Neural progenitor cell (in vitro differentiated cells): ENCODE data around the gene MIA2. TPM values are rescaled to one million over a fixed set of nuclear protein-coding genes. Genes with fewer than 3 reads are reported as not detected.

Source experiments
- DNase-seq: peaks from one replicate; pipeline ENCODE4 v3.0.0-alpha.2; 2016; ENCODE audit warnings: low spot score
- H2AFZ ChIP-seq: fragments of 200-600 bp; sonication (generic); replicated peaks from 2 replicates; pipeline ENCODE4 v1.6.1; 2016; ENCODE audit warnings: antibody characterized with exemption
- H3F3A ChIP-seq: fragments of 200-600 bp; sonication (generic); 2 replicates; pipeline ENCODE4 v1.6.1; 2016; ENCODE audit warnings: antibody characterized with exemption, low read depth
- H3K27ac ChIP-seq: fragments of 200-600 bp; sonication (generic); 2 replicates; pipeline ENCODE4 v1.5.1; 2016; ENCODE audit warnings: mild to moderate bottlenecking
- H3K27me3 ChIP-seq: fragments of 200-600 bp; sonication (generic); 2 replicates; pipeline ENCODE4 v1.6.1; 2016; ENCODE audit warnings: mild to moderate bottlenecking, moderate library complexity
- H3K36me3 ChIP-seq: fragments of 200-600 bp; sonication (generic); 2 replicates; pipeline ENCODE4 v1.5.1; 2016
- H3K4me1 ChIP-seq: fragments of 200-600 bp; sonication (generic); 2 replicates; pipeline ENCODE4 v1.6.1; 2016; ENCODE audit warnings: mixed run types
- H3K4me2 ChIP-seq: fragments of 200-600 bp; sonication (generic); 2 replicates; pipeline ENCODE4 v1.6.1; 2016
- H3K4me3 ChIP-seq: fragments of 200-600 bp; sonication (generic); 2 replicates; pipeline ENCODE4 v1.5.1; 2016
- H3K79me2 ChIP-seq: fragments of 200-600 bp; sonication (generic); 2 replicates; pipeline ENCODE4 v1.6.1; 2016; ENCODE audit warnings: low read depth
- H3K9ac ChIP-seq: fragments of 200-600 bp; sonication (generic); 2 replicates; pipeline ENCODE4 v1.6.1; 2016
- H3K9me3 ChIP-seq: fragments of 200-600 bp; sonication (generic); 2 replicates; pipeline ENCODE4 v1.5.1; 2016; ENCODE audit warnings: low read depth
- H4K20me1 ChIP-seq: fragments of 200-600 bp; sonication (generic); 2 replicates; pipeline ENCODE4 v1.6.1; 2016; ENCODE audit warnings: low read depth
- H3K27ac Mint-ChIP-seq: 3 replicates; pipeline ENCODE4 v1.8.0; 2021; ENCODE audit warnings: mixed read lengths
- H3K27me3 Mint-ChIP-seq: 2 replicates; pipeline ENCODE4 v1.8.0; 2022; ENCODE audit warnings: low read depth, mild to moderate bottlenecking, inconsistent platforms, moderate library complexity, mixed read lengths; ENCODE audit not compliant: insufficient read depth
- H3K36me3 Mint-ChIP-seq: 3 replicates; pipeline ENCODE4 v1.8.0; 2021; ENCODE audit warnings: mixed read lengths
- H3K4me1 Mint-ChIP-seq: 3 replicates; pipeline ENCODE4 v1.8.0; 2021; ENCODE audit warnings: mixed read lengths
- H3K4me3 Mint-ChIP-seq: 3 replicates; pipeline ENCODE4 v1.8.0; 2021; ENCODE audit warnings: mild to moderate bottlenecking, moderate library complexity, mixed read lengths
- H3K9me3 Mint-ChIP-seq: 3 replicates; pipeline ENCODE4 v1.8.0; 2020; ENCODE audit warnings: mixed read lengths
- EZH2 ChIP-seq: fragments of 200-600 bp; sonication (generic); IDR thresholded peaks from 2 replicates; pipeline ENCODE4 v1.6.1; 2017; ENCODE audit warnings: antibody characterized with exemption, mild to moderate bottlenecking, moderate library complexity
- EZH2phosphoT487 ChIP-seq: fragments of 200-600 bp; sonication (generic); IDR thresholded peaks from 2 replicates; pipeline ENCODE4 v1.6.1; 2017; ENCODE audit warnings: antibody characterized with exemption
- total RNA-seq: library from RNA; depleted of rRNA; stranded (reverse); fragments of >200 nt; gene quantifications from 2 replicates; pipeline ENCODE4 v1.2.3, GENCODE V29; 2015; ENCODE audit warnings: low replicate concordance
- TF ChIP-seq, protein P1 (sequence below): fragments of 200-600 bp; sonication (generic); IDR thresholded peaks from 2 replicates; pipeline ENCODE4 v1.5.1; 2017; ENCODE audit warnings: antibody characterized with exemption, mild to moderate bottlenecking

Gene MIA2
- total RNA-seq, 1 donor from 2014 or later = 13.0 TPM

DNA sequence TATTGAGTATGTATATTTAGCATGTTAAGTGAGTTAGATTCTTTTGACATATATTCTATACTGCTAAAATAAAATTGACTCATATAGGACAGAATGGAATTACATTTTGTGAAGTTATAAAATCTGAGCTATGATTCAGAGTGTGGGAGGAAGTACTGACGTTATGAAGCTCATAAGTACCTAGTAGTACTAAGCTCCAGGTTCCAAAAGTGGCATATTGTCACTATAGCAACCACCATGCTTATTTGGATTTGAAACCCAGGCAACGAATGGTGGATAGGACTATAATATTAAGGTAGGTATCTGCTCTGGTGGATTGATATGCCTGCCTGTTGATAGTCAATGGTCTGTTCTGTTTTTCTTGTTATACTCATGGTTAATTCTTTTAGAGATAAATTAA, 200.7 kb downstream of the MIA2 start:
- Mint-ChIP-seq H3K36me3 (no peaks in the 10 kb centered on the region), H3K4me1 (peaks cover 24% of the 10 kb centered on the region), H3K9me3 (no peaks in the 10 kb centered on the region), H3K27ac (no peak overlapping the region), H3K27me3 (no peaks in the 10 kb centered on the region), H3K4me3 (no peak overlapping the region)
- Histone ChIP-seq H2AFZ (no peak overlapping the region), H3K27me3 (no peaks in the 10 kb centered on the region), H3K4me3 (no peak overlapping the region), H3F3A (peaks cover 31% of the 10 kb centered on the region), H3K9me3 (no peaks in the 10 kb centered on the region), H3K79me2 (peaks cover 35% of the 10 kb centered on the region), H3K36me3 (no peaks in the 10 kb centered on the region), H3K9ac (no peak overlapping the region), H3K4me1 (peaks cover 20% of the 10 kb centered on the region), H3K4me2 (no peak overlapping the region), H3K27ac (no peak overlapping the region), H4K20me1 (peaks cover 23% of the 10 kb centered on the region)
- TF ChIP-seq EZH2phosphoT487 (no peak), EZH2 (no peak)
- TF ChIP-seq, protein P1, sequence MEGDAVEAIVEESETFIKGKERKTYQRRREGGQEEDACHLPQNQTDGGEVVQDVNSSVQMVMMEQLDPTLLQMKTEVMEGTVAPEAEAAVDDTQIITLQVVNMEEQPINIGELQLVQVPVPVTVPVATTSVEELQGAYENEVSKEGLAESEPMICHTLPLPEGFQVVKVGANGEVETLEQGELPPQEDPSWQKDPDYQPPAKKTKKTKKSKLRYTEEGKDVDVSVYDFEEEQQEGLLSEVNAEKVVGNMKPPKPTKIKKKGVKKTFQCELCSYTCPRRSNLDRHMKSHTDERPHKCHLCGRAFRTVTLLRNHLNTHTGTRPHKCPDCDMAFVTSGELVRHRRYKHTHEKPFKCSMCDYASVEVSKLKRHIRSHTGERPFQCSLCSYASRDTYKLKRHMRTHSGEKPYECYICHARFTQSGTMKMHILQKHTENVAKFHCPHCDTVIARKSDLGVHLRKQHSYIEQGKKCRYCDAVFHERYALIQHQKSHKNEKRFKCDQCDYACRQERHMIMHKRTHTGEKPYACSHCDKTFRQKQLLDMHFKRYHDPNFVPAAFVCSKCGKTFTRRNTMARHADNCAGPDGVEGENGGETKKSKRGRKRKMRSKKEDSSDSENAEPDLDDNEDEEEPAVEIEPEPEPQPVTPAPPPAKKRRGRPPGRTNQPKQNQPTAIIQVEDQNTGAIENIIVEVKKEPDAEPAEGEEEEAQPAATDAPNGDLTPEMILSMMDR = no peak
- no peak for DNase-seq

DNA sequence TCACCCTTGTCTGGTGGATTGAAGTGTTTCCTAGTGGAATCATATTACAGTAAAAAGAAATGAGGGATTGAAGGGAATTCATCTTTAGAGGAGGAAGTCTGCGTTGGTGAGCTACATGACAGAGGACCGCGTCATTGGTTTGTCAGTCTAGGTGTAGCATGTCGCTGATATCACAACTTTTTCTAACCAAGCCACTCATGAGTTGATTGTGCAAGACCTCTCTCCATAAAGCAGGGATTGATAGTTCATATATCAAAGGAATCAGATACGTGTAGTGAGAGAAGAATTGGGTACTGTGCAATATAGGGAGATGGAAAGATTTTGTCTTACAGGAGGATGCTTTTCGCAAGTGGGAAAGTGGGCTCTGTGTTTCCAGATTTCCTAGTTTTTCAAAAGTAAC, 201.5 kb downstream of the MIA2 start:
- no peaks in the 10 kb centered on the region for H3K36me3 ChIP-seq
- no peak overlapping the region for H3K4me2 ChIP-seq
- peaks cover 31% of the 10 kb centered on the region for H3F3A ChIP-seq
- no peak overlapping the region for H3K27ac Mint-ChIP-seq
- no peak overlapping the region for H3K9ac ChIP-seq
- H3K27ac ChIP-seq = no peak overlapping the region
- peaks cover 15% of the 10 kb centered on the region for H4K20me1 ChIP-seq
- no peaks in the 10 kb centered on the region for H3K9me3 Mint-ChIP-seq
- no peaks in the 10 kb centered on the region for H3K27me3 Mint-ChIP-seq
- TF ChIP-seq, protein P1 = no peak
- TF ChIP-seq EZH2 (no peak), EZH2phosphoT487 (no peak)
- no peak overlapping the region for H3K4me3 Mint-ChIP-seq
- no peaks in the 10 kb centered on the region for H3K9me3 ChIP-seq
- peaks cover 17% of the 10 kb centered on the region for H3K4me1 Mint-ChIP-seq
- H3K36me3 Mint-ChIP-seq = no peaks in the 10 kb centered on the region
- H2AFZ ChIP-seq = no peak overlapping the region
- H3K4me3 ChIP-seq = no peak overlapping the region
- no peaks in the 10 kb centered on the region for H3K27me3 ChIP-seq
- H3K79me2 ChIP-seq = peaks cover 27% of the 10 kb centered on the region
- DNase-seq = no peak
- peaks cover 12% of the 10 kb centered on the region for H3K4me1 ChIP-seq

Other genes with a start within 250 kb of the MIA2 start
- gene SEC23A, start 130.7 kb upstream of the MIA2 start, total RNA-seq = 46.9 and 60.0 TPM in 2 replicates
- 65.3 and 71.8 TPM in 2 replicates for gene GEMIN2, start 119.6 kb upstream of the MIA2 start, total RNA-seq
- 22.3 and 32.5 TPM in 2 replicates for gene TRAPPC6B, start 63.6 kb upstream of the MIA2 start, total RNA-seq
- gene PNN, start 58.7 kb upstream of the MIA2 start, total RNA-seq = 82.8 and 110 TPM in 2 replicates
- 17.2 and 23.7 TPM in 2 replicates for gene FBXO33, start 198.5 kb downstream of the MIA2 start, total RNA-seq